Measurements from ENCODE around the gene GABRR1. TPM values are rescaled to one million over a fixed set of nuclear protein-coding genes. Genes with fewer than 3 reads are reported as not detected.

The GABRR1 gene
- total RNA-seq, 1 experiment from 2014 or later = 0.33 TPM

GRCh38 chr6:89205819-89206218 lies 11.3 kb downstream of the GABRR1 start:
- H3K4me1 ChIP-seq (ENCODE audit: insufficient read depth, low read length) = no peaks in the 10 kb centered on the region
- no peaks in the 10 kb centered on the region for H3K9me3 ChIP-seq (ENCODE audit: control insufficient read depth, low read depth, low read length)
- H3K79me1 ChIP-seq (ENCODE audit: insufficient read depth, low read depth, low read length, poor library complexity, severe bottlenecking) = no peaks in the 10 kb centered on the region
- no peak overlapping the region for H4K5ac ChIP-seq (ENCODE audit: insufficient read length, low read depth, low read length)
- H3K56ac ChIP-seq (ENCODE audit: insufficient read length, low read depth, low read length) = no peak overlapping the region
- H3K27me3 ChIP-seq (ENCODE audit: insufficient read depth, low read length) = no peaks in the 10 kb centered on the region
- H2BK20ac ChIP-seq (ENCODE audit: low read depth, low read length, poor library complexity, severe bottlenecking) = no peak overlapping the region
- no peak overlapping the region for H4K8ac ChIP-seq (replicated peaks; ENCODE audit: insufficient read length, low read depth, low read length)
- H3K36me3 Mint-ChIP-seq (ENCODE audit: insufficient read depth in 1 of 3, low read depth in 3 of 3) = no peaks in the 10 kb centered on the region
- H3T11ph ChIP-seq (ENCODE audit: low read length) = no peak overlapping the region
- no peaks in the 10 kb centered on the region; the same call in 1 of the 2 replicates for H3K27me3 Mint-ChIP-seq (ENCODE audit: low read depth)
- no peak overlapping the region for H3K23ac ChIP-seq (ENCODE audit: insufficient read length, low read depth, low read length)
- peak; percentile 52 for DNase-seq
- no peaks in the 10 kb centered on the region; a peak in 1 of 5 replicates for H3K9me3 Mint-ChIP-seq
- peaks cover 9 to 11% of the 10 kb centered on the region in 2 experiments for H3K4me1 Mint-ChIP-seq
- no peak overlapping the region for H2BK12ac ChIP-seq (ENCODE audit: insufficient read length, low read depth, low read length)
- no peaks in the 10 kb centered on the region for H3K23me2 ChIP-seq (ENCODE audit: insufficient read length, low read depth, low read length, poor library complexity, severe bottlenecking)
- H2BK120ac ChIP-seq (ENCODE audit: low read depth, low read length, poor library complexity, severe bottlenecking) = no peak overlapping the region
- H2AFZ ChIP-seq (ENCODE audit: low read length) = no peak overlapping the region
- no peak overlapping the region for H2AK5ac ChIP-seq (ENCODE audit: insufficient read length, low read length)
- no peak for TF ChIP-seq CTCF (conservative IDR thresholded peaks at IDR 0.05)
- no peak overlapping the region for H3K4me3 Mint-ChIP-seq
- H2BK15ac ChIP-seq (ENCODE audit: low read depth, low read length) = no peak overlapping the region
- H4K20me1 ChIP-seq (ENCODE audit: control insufficient read depth, insufficient read depth, insufficient read length) = no peaks in the 10 kb centered on the region
- no CpG with 5 or more reads among the region's 4 CpGs for WGBS (ENCODE audit: extremely low coverage, insufficient read length, low lambda C conversion rate)
- H3K79me2 ChIP-seq (ENCODE audit: insufficient read depth, low read length) = no peaks in the 10 kb centered on the region
- no peak overlapping the region for H2BK5ac ChIP-seq (ENCODE audit: insufficient read length, low read length)
- no peak overlapping the region for H3K18ac ChIP-seq (ENCODE audit: insufficient read length, low read depth, low read length)
- H3K27ac ChIP-seq (ENCODE audit: insufficient read length, low read depth, low read length) = no peak overlapping the region
- no peak overlapping the region for H3K27ac Mint-ChIP-seq
- no peak overlapping the region for H3K4ac ChIP-seq (ENCODE audit: low read depth, low read length)
- no peak overlapping the region for H4K91ac ChIP-seq (ENCODE audit: insufficient read length, low read depth, low read length)
- no peak overlapping the region for H3K9ac ChIP-seq (ENCODE audit: extremely low read depth, insufficient read length, low read length)
- H3K4me2 ChIP-seq (ENCODE audit: insufficient read depth, insufficient read length, low read length) = no peak overlapping the region
- no peak overlapping the region for H3K14ac ChIP-seq (ENCODE audit: insufficient read depth, low read length)
